ENCODE measurements around the gene AHCYL2. TPM values are rescaled to one million over a fixed set of nuclear protein-coding genes. Genes with fewer than 3 reads are reported as not detected.

The AHCYL2 gene
- polyA plus RNA-seq, 1 donor from 2014 or later: 39.9 TPM

DNA sequence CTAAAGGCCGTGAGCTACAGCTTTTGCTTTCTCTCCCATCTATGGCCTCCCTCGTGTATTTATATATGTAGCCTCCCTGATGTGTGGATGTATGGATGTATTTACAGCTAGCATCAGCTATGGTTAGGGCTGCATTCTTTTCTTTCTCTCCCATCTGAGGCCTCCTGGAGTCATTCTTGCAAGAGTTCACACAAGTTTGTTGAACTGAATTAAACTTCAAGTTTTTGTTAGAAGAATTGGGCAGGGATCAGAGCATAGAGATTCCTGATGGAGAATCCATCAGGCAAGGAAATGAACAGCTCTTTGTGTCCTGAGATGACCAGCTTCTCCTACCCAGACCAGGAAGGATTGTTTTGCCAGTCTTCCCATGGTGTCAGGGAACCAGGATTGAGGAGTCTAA, 60.3 kb downstream of the AHCYL2 start:
- no peaks in the 10 kb centered on the region for H3K27me3 ChIP-seq (ENCODE audit: insufficient read depth, low read depth, low read length)
- H3K36me3 ChIP-seq (ENCODE audit: insufficient read depth, low read length): no peaks in the 10 kb centered on the region
- no peaks in the 10 kb centered on the region for H3K79me2 ChIP-seq (replicated peaks; ENCODE audit: insufficient read depth, low read length)
- no peak overlapping the region for H3K27ac ChIP-seq (ENCODE audit: low read length)
- no peaks in the 10 kb centered on the region for H3K9me2 ChIP-seq (ENCODE audit: insufficient read depth, low read length)
- no peaks in the 10 kb centered on the region for H4K20me1 ChIP-seq (ENCODE audit: insufficient read depth)
- no peak overlapping the region for H3K4me3 ChIP-seq (ENCODE audit: low read length)
- H3K9me3 ChIP-seq (ENCODE audit: low read length): no peaks in the 10 kb centered on the region
- H3F3A ChIP-seq (ENCODE audit: insufficient read depth, low read length, poor library complexity, severe bottlenecking): no peaks in the 10 kb centered on the region
- H3K4me2 ChIP-seq (ENCODE audit: low read length): no peak overlapping the region
- no peak for TF ChIP-seq MXI1 (conservative IDR thresholded peaks at IDR 0.05; ENCODE audit: poor library complexity, severe bottlenecking)
- TF ChIP-seq TAF1 (IDR thresholded peaks at IDR 0.05; ENCODE audit: low read depth): no peak
- no peak overlapping the region for H3K9ac ChIP-seq (ENCODE audit: low read length)
- no peak overlapping the region for H2AFZ ChIP-seq (ENCODE audit: low read depth, low read length)

DNA sequence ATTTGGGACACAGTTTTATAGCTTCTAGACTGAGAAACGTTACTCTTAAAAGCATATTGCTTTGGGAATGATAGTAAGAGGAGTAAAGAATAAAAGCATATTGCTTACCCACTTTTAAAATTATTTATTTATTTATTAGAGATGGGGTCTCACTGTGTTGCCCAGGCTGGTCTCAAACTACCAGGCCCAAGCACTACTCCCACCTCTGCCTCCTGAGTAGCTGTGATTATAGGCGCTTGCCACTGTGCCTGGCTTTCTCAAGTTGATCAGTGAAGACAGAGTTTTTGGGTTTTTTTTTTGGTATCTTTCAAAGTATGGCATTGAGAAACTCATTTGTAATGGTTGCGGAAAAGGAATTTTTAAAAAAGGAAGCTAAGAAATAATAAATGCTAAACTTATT, 68.0 kb downstream of the AHCYL2 start:
- no peaks in the 10 kb centered on the region for H3K9me2 ChIP-seq (ENCODE audit: insufficient read depth, low read length)
- H3K27ac ChIP-seq (ENCODE audit: low read length): no peak overlapping the region
- no peak overlapping the region for H2AFZ ChIP-seq (ENCODE audit: low read depth, low read length)
- H4K20me1 ChIP-seq (ENCODE audit: insufficient read depth): no peaks in the 10 kb centered on the region
- H3K9ac ChIP-seq (ENCODE audit: low read length): no peak overlapping the region
- no peak overlapping the region for H3K4me3 ChIP-seq (ENCODE audit: low read length)
- H3K79me2 ChIP-seq (replicated peaks; ENCODE audit: insufficient read depth, low read length): peaks cover 5% of the 10 kb centered on the region
- no peaks in the 10 kb centered on the region for H3F3A ChIP-seq (ENCODE audit: insufficient read depth, low read length, poor library complexity, severe bottlenecking)
- H3K36me3 ChIP-seq (ENCODE audit: insufficient read depth, low read length): no peaks in the 10 kb centered on the region
- no peak for TF ChIP-seq POLR2AphosphoS5 (IDR thresholded peaks at IDR 0.05)
- TF ChIP-seq, protein P1, sequence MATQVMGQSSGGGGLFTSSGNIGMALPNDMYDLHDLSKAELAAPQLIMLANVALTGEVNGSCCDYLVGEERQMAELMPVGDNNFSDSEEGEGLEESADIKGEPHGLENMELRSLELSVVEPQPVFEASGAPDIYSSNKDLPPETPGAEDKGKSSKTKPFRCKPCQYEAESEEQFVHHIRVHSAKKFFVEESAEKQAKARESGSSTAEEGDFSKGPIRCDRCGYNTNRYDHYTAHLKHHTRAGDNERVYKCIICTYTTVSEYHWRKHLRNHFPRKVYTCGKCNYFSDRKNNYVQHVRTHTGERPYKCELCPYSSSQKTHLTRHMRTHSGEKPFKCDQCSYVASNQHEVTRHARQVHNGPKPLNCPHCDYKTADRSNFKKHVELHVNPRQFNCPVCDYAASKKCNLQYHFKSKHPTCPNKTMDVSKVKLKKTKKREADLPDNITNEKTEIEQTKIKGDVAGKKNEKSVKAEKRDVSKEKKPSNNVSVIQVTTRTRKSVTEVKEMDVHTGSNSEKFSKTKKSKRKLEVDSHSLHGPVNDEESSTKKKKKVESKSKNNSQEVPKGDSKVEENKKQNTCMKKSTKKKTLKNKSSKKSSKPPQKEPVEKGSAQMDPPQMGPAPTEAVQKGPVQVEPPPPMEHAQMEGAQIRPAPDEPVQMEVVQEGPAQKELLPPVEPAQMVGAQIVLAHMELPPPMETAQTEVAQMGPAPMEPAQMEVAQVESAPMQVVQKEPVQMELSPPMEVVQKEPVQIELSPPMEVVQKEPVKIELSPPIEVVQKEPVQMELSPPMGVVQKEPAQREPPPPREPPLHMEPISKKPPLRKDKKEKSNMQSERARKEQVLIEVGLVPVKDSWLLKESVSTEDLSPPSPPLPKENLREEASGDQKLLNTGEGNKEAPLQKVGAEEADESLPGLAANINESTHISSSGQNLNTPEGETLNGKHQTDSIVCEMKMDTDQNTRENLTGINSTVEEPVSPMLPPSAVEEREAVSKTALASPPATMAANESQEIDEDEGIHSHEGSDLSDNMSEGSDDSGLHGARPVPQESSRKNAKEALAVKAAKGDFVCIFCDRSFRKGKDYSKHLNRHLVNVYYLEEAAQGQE (IDR thresholded peaks at IDR 0.05; ENCODE audit: borderline replicate concordance): no peak
- TF ChIP-seq EP300 (conservative IDR thresholded peaks at IDR 0.05; ENCODE audit: poor library complexity, severe bottlenecking): no peak
- no peak for TF ChIP-seq TAF1 (IDR thresholded peaks at IDR 0.05; ENCODE audit: low read depth)
- TF ChIP-seq RAD21 (conservative IDR thresholded peaks at IDR 0.05): no peak
- H3K27me3 ChIP-seq (ENCODE audit: insufficient read depth, low read depth, low read length): no peaks in the 10 kb centered on the region
- H3K4me2 ChIP-seq (ENCODE audit: low read length): no peak overlapping the region
- no peaks in the 10 kb centered on the region for H3K9me3 ChIP-seq (ENCODE audit: low read length)

DNA sequence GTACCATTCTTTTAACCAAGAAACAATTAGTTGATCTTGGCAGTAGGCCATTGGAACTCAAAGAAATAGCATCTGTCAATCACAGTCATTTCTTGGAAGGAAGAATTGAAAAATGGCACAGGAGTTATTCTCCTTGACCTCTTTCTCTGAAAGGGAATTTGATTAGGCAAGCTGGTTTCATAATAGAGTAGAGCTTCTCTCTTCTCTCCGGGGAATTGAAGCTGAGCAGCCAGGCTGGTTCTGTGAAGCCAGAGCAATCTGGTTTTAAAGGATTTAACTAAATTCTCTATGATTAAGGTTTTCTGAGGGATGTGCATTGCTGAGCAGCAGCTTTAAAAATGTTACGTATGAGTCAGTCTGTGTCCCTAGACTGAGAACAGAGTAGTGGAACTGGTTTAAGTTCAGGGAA, 70.2 kb downstream of the AHCYL2 start:
- no peaks in the 10 kb centered on the region for H3K36me3 ChIP-seq (ENCODE audit: insufficient read depth, low read length)
- H3K9me2 ChIP-seq (ENCODE audit: insufficient read depth, low read length): no peaks in the 10 kb centered on the region
- H3K27me3 ChIP-seq (ENCODE audit: insufficient read depth, low read depth, low read length): no peaks in the 10 kb centered on the region
- no peak overlapping the region for H3K9ac ChIP-seq (ENCODE audit: low read length)
- H2AFZ ChIP-seq (ENCODE audit: low read depth, low read length): no peak overlapping the region
- H4K20me1 ChIP-seq (ENCODE audit: insufficient read depth): no peaks in the 10 kb centered on the region
- peaks cover 7% of the 10 kb centered on the region for H3K79me2 ChIP-seq (replicated peaks; ENCODE audit: insufficient read depth, low read length)
- no peak overlapping the region for H3K4me2 ChIP-seq (ENCODE audit: low read length)
- H3K27ac ChIP-seq (ENCODE audit: low read length): peak overlapping the region; percentile 54
- H3F3A ChIP-seq (ENCODE audit: insufficient read depth, low read length, poor library complexity, severe bottlenecking): no peaks in the 10 kb centered on the region
- H3K9me3 ChIP-seq (ENCODE audit: low read length): no peaks in the 10 kb centered on the region
- H3K4me3 ChIP-seq (ENCODE audit: low read length): peak overlapping the region; percentile 35
- TF ChIP-seq SMC3 (conservative IDR thresholded peaks at IDR 0.05; ENCODE audit: poor library complexity): no peak
- TF ChIP-seq, protein P2, sequence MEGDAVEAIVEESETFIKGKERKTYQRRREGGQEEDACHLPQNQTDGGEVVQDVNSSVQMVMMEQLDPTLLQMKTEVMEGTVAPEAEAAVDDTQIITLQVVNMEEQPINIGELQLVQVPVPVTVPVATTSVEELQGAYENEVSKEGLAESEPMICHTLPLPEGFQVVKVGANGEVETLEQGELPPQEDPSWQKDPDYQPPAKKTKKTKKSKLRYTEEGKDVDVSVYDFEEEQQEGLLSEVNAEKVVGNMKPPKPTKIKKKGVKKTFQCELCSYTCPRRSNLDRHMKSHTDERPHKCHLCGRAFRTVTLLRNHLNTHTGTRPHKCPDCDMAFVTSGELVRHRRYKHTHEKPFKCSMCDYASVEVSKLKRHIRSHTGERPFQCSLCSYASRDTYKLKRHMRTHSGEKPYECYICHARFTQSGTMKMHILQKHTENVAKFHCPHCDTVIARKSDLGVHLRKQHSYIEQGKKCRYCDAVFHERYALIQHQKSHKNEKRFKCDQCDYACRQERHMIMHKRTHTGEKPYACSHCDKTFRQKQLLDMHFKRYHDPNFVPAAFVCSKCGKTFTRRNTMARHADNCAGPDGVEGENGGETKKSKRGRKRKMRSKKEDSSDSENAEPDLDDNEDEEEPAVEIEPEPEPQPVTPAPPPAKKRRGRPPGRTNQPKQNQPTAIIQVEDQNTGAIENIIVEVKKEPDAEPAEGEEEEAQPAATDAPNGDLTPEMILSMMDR (IDR thresholded peaks at IDR 0.05; ENCODE audit: poor library complexity, severe bottlenecking): no peak
- no peak for TF ChIP-seq POLR2AphosphoS5 (IDR thresholded peaks at IDR 0.05)
- TF ChIP-seq, protein P1 (IDR thresholded peaks at IDR 0.05; ENCODE audit: borderline replicate concordance): no peak
- no peak for TF ChIP-seq EZH2 (IDR thresholded peaks at IDR 0.05; ENCODE audit: borderline replicate concordance, insufficient read depth, low read length, poor library complexity, severe bottlenecking)
- no peak for TF ChIP-seq TAF1 (IDR thresholded peaks at IDR 0.05; ENCODE audit: low read depth)
- TF ChIP-seq MXI1 (conservative IDR thresholded peaks at IDR 0.05; ENCODE audit: poor library complexity, severe bottlenecking): no peak
- TF ChIP-seq RAD21 (conservative IDR thresholded peaks at IDR 0.05): no peak
- no peak for TF ChIP-seq EP300 (conservative IDR thresholded peaks at IDR 0.05; ENCODE audit: poor library complexity, severe bottlenecking)

All from neural cell (in vitro differentiated cells).